GM18868 (cell line): ENCODE measurements around the gene CBY2.
"Not testable (repeated sequence)": the region's sequence is repeated elsewhere in the genome, so short reads cannot be mapped to it uniquely, and the experiment has no call there.

Experiments
- ATAC-seq: cut with Tn5 transposase; IDR thresholded peaks from one replicate; pipeline ENCODE4 v1.9.1; 2021; ENCODE audit warnings: mild to moderate bottlenecking, moderate library complexity; ENCODE audit not compliant: unreplicated experiment

Gene CBY2

DNA sequence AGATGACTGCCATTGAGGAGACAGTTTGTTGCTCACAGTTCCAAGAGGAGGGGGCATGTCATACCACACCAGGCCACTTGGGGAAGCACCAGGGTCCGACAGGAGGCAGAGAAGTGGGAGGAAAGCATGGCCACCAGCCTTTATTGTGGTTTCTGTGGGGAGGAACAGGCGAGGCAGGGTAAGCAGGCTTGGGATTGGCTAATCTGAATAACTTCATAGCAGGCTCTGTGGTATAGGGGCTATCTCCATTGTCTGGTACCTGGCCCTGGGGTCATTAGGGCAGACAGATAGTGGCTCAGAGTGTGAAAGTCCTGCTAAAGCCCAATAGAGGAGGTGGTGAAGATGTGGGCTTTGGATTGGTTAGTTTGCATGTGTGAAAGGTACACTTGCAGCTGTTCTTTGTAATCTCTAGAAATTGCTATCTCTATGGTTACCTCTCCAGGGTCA is 35.5 kb downstream of the CBY2 start:
- ATAC-seq = no peak

DNA sequence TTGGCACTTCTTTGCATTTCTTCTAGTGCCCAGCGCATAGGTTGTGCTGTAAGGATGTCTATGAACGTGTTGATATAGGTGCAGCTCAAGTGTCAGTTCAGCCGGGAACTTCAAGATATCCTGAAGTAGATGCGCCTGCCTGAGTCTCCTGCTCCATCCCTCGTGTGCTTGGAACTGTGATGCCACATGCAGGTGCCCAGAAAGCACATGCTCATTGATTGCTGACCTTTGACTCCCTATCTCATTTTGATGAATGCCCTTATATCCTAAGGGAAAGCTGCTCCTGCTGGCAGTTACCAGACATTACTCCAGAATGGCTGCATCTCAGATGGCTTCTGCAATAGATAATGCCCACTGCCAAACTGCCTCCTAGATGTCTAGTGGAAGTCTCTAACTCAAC is 40.9 kb downstream of the CBY2 start:
- no peak for ATAC-seq

DNA sequence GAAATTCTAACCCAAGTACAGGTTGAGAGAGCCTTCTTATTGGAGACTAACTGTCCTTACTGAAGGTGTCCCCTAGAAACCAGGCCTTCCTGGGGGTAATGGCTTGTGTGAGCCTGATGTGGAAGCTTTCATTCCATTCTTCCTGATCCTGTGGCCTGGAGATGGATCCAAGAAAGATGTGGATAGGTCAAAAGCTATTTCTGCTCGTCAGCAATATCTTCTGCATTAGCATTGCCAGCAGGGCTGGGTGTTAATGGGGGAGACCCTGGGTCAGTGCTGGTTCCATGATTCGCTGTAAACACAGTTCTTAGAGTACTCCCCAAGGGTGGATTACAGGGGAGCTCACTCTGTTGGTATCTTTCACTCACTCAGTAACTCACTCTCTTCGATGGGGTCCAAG is 42.9 kb downstream of the CBY2 start:
- ATAC-seq = no peak

DNA sequence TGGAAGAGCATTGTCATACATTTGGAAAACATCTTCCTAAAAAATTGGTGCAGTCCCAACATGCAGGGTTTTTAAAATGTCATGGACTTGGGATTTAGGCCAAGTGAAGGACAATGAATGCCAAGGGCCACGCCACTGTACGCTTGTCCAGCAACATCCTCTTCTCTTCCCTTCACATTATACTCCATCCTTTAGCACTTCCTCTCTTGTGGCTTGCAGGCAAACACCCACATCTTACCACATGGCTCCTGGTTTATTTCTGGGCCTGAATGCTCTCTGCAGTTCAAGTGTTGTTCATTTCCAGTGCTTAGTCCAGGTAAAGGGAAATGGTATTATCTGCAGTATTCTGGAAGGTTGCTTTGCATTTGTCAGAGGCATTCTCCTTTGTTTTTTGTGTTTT is 45.0 kb downstream of the CBY2 start:
- ATAC-seq = no peak

DNA sequence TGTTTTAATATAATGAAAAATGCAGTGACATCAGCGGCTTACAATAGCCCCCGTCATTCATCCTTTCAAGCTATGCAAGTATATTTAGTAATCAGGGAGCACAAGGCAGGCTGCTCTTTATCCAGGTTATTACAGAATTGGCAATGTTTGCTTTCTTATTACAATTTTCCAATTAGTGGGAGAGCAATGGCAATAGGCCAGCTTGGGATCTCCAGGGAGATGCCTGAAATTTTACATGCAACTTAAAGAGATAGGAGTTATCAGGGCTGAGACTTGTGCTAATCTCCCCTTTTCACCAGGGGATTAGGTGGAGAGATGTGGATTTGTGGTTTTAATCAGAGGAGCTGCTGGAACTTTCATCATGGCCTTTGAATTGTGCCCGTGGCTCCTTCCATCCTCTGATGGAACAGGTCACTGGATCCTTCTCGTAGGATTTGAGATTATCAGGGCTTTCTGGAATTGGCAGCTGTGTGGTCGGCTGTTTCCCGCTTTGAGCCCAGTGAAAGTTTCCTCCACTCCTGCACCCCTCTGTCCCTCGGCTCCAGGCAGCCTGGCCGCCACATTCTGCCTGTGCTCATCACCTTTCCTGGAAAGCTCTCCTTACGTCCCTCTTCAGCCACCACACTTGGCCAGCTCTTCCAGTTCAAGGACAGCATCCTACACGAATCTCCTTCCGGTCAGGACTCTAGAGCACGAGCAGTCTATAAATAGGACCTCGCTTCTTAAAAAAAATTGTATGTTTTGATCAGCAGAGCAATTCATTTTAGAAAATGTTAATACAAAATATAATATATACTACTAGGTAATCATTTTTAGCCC is 47.0 kb downstream of the CBY2 start:
- no peak for ATAC-seq

DNA sequence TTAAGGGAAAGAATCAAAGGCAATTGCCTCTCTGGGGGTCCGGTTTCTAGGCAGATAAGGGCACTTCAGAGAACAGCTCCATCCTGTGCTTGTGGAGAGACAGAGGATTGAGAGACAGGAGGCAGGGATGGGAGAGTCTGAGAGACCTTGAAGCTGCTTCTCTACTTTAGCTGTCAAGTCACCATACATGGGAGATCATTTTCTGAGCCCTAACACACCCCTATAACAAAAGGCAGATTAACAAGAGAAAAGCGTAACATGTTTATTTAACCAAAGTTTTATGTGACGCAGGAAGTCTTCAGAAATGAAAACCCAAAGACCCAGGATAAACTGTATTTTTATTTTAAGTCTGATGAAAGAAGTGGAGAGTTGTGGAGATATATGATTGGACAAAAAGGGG is 48.4 kb downstream of the CBY2 start:
- ATAC-seq = no peak

DNA sequence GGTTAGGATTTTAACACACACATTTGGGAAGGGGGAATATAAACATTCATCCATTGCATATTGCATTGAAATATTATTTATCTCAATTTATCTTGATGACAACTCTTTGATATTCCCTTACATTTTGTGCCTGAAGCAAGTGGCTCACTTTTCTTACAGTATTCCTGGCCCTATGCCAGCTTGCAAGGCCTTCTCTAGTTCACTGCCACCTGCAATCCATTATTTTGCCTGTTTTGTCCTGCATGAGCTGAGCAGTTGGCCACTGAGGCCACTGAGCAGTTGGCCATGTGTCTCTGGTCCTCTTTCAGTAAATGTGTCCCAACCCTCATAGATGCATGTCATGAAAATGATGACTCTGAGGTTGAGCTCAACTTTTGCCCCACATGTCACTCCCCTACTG is 49.8 kb downstream of the CBY2 start:
- no peak for ATAC-seq

DNA sequence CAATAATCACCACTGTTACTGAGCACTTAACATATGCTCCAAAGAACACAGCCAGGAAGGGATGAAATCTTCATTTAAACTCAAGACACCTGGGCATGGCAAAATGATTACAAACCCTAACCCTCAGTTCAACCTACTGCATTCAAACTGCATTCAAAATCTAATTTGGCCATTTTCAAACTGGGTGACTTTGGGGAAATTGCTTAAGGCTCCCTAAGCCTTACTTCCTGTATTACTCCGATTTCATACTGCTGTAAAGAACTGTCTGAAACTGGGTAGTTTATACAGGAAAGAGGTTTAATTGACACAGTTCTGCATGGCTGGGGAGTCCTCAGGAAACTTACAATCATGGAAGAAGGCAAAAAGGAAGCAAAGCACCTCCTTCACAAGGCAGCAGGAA is 50.4 kb downstream of the CBY2 start:
- ATAC-seq = no peak

DNA sequence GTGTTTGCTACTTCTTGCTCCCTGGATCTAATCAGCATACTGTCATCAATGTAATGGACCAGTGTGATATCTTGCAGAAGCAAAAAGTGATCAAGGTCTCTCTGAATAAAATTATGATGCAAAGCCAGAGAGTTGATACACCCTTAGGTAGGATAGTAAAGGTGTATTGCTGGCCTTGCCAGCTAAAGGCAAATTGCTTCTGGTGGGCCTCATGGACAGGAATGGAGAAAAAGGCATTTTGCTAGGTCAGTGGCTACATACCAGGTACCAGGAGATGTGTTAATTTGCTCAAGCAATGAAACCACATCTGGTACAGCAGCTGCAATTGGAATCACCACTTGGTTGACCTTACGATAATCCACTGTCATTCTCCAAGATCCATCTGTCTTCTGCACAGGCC is 54.4 kb downstream of the CBY2 start:
- ATAC-seq = not testable (repeated sequence)

DNA sequence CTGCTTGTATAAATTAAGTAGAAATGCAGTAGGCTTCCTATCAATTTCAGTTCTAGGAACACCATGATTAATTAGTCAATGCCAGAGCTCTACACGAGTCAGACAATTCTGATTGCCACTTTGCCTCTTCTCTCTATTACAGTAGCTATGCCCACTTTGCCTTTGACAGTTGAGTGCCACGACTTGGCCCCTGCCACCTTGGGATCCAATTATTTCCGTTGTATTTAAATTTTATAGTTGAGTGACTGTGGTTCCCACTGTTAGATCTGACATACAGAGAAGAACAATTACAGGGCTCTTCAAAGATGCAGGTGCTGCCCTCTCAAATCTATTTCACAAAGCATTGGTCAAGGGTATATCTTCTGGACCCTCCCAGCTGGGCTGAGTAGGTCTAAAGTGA is 55.5 kb downstream of the CBY2 start:
- not testable (repeated sequence) for ATAC-seq

DNA sequence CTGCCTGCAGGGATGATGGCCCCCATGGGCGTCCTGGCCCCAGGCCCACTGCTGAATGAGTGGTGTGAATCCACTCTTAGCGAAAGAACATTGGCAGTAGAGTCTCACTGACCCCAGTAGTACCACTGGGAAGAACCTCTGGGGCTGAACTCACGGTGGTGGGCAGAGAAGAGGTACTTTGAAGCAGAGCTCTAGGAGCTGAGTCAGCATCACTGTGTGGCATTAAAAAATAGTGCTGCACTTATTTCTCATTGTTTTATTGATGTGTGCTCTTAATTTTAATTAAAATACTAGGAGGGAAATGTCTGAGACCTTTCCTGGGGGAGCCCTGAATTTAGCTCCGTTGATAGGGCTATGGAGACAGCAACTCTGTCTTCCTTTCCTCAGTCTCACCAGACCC is 61.3 kb downstream of the CBY2 start:
- no peak for ATAC-seq
